Gastroesophageal sphincter (tissue), 3 donors: Measurements from ENCODE around the gene TFB1M.
"Not testable (repeated sequence)": the region's sequence is repeated elsewhere in the genome, so short reads cannot be mapped to it uniquely, and the experiment has no call there.

Source experiments
- POLR2A ChIP-seq, 2 donors: fragments of 450-650 bp; IDR thresholded peaks; one replicate each; pipeline ENCODE4 v1.6.1; 2017; ENCODE audit warnings: antibody characterized with exemption in 2 of 2, mild to moderate bottlenecking in 2 of 2, moderate library complexity in 1 of 2
- TF ChIP-seq, protein P1 (sequence below), 4 experiments: fragments of 200-600 bp in 2 of 4; fragments of 450-650 bp in 2 of 4; sonication (generic) in 1 of 4; IDR thresholded peaks; one replicate each; pipeline ENCODE4 v1.5.1; 2017 to 2019; ENCODE audit warnings: antibody characterized with exemption in 4 of 4, mild to moderate bottlenecking in 2 of 4, moderate library complexity in 2 of 4

DNA sequence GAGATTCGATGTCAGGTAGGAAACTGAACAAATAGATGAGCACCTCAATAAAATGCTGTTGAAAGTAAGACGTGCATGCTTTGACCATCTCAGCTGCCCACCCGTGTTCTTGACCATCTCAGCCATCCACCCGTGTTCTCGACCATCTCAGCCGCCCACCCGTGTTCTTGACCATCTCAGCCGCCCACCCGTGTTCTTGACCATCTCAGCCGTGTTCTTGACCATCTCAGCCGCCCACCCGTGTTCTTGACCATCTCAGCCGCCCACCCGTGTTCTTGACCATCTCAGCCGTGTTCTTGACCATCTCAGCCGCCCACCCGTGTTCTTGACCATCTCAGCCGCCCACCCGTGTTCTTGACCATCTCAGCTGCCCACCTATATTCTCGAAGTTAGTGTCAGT is 95.6 kb downstream of the TFB1M start:
- not testable (repeated sequence) for TF ChIP-seq POLR2A (IDR thresholded peaks at IDR 0.05)
- TF ChIP-seq, protein P1, sequence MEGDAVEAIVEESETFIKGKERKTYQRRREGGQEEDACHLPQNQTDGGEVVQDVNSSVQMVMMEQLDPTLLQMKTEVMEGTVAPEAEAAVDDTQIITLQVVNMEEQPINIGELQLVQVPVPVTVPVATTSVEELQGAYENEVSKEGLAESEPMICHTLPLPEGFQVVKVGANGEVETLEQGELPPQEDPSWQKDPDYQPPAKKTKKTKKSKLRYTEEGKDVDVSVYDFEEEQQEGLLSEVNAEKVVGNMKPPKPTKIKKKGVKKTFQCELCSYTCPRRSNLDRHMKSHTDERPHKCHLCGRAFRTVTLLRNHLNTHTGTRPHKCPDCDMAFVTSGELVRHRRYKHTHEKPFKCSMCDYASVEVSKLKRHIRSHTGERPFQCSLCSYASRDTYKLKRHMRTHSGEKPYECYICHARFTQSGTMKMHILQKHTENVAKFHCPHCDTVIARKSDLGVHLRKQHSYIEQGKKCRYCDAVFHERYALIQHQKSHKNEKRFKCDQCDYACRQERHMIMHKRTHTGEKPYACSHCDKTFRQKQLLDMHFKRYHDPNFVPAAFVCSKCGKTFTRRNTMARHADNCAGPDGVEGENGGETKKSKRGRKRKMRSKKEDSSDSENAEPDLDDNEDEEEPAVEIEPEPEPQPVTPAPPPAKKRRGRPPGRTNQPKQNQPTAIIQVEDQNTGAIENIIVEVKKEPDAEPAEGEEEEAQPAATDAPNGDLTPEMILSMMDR (IDR thresholded peaks at IDR 0.05), result not testable (repeated sequence)
